Measurements from ENCODE around the gene LEKR1.

GRCh38 chr3:156831006-156831405 is 4.9 kb downstream of the LEKR1 start:
- TF ChIP-seq PATZ1 (CRISPR knock-in tag; IDR thresholded peaks at IDR 0.05; ENCODE audit: borderline replicate concordance) = no peak
- no peak for TF ChIP-seq ZFP30 (CRISPR knock-in tag; IDR thresholded peaks at IDR 0.05)
- TF ChIP-seq ZC3H10 (CRISPR knock-in tag; IDR thresholded peaks at IDR 0.05) = no peak
- no peak for TF ChIP-seq ISL1 (CRISPR knock-in tag; IDR thresholded peaks at IDR 0.05)
- no peak for TF ChIP-seq BACH2 (CRISPR knock-in tag; IDR thresholded peaks at IDR 0.05; ENCODE audit: borderline replicate concordance)
- no peak for TF ChIP-seq OSR1 (CRISPR knock-in tag; IDR thresholded peaks at IDR 0.05)
- TF ChIP-seq TOX (CRISPR knock-in tag; IDR thresholded peaks at IDR 0.05; ENCODE audit: borderline replicate concordance) = no peak
- TF ChIP-seq ARNTL (CRISPR knock-in tag; IDR thresholded peaks at IDR 0.05; ENCODE audit: borderline replicate concordance, low read depth) = no peak
- TF ChIP-seq ZNF70 (CRISPR knock-in tag; IDR thresholded peaks at IDR 0.05) = no peak
- TF ChIP-seq RARB (CRISPR knock-in tag; IDR thresholded peaks at IDR 0.05) = no peak
- TF ChIP-seq CSRNP3 (CRISPR knock-in tag; IDR thresholded peaks at IDR 0.05) = no peak
- no peak for TF ChIP-seq CSDC2 (CRISPR knock-in tag; IDR thresholded peaks at IDR 0.05)
- TF ChIP-seq PPARA (CRISPR knock-in tag; IDR thresholded peaks at IDR 0.05; ENCODE audit: borderline replicate concordance) = no peak
